ENCODE measurements around the gene RNU1-2. TPM values are rescaled to one million over a fixed set of nuclear protein-coding genes. Genes with fewer than 3 reads are reported as not detected.
"Not testable (repeated sequence)": the region's sequence is repeated elsewhere in the genome, so short reads cannot be mapped to it uniquely, and the experiment has no call there.

Gene RNU1-2
- total RNA-seq, 1 experiment from 2014 or later, result 1,606 TPM

DNA sequence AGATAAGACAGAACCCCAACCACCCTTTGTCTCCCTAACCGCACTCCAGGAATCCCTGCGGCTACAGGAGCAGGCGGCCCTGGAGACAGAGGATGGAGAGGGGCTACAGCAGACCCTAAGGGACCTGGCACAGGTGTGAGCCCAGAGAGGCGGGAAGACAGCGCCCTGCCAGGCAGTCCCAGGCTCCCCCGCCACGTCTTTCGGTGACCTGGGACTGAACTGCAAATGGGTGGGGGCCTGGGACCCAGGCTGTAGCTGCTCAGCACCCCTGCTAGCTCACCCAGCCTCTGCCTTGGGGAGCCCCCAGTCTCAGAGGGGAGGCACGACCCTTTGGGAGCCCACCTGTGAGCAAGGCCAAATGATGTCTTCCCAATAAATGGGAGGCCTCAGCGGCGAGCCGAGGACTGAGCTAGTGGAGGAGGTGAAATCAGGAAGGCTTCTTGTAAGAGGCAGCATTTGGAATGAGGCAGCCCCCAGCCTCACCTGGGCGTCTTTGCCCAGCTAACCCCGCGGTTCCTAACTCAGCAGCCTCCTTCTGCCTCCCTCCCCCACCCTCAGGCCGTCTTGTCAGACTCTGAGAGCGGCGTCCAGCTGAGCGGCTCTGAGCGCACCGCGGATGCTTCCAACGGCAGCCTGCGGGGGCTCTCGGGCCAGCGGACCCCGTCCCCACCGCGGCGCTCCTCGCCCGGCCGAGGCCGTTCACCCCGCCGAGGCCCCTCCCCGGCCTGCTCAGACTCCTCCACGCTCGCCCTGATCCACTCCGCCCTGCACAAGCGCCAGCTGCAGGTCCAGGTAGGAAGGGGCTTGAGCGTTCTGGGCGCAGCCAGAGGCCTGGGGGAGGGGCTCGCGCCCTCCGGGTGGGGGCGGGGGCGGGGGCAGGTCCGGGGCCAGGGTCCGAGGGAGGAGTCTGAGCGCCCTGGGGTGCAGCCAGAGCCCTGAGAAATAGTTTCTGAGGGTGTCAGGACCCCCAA is 42.9 kb downstream of the RNU1-2 start:
- POLR2A ChIA-PET, result no interaction called here
- no peak overlapping the region for H3K27ac Mint-ChIP-seq (ENCODE audit: low read depth, unreplicated experiment)
- CTCF ChIA-PET, result no interaction called here
- intact Hi-C loops (cut with micrococcal nuclease), result no loop called here
- H3K9me3 Mint-ChIP-seq (ENCODE audit: unreplicated experiment), result no peaks in the 10 kb centered on the region
- BruUV-seq (replicated peaks), result no TSS peak
- H3K36me3 Mint-ChIP-seq (ENCODE audit: insufficient read depth, unreplicated experiment), result peaks cover 22% of the 10 kb centered on the region
- no peaks in the 10 kb centered on the region for H3K27me3 Mint-ChIP-seq (ENCODE audit: insufficient read depth, unreplicated experiment)
- no peak for DNase-seq (ENCODE audit: unreplicated experiment)
- TF ChIP-seq, protein P1, sequence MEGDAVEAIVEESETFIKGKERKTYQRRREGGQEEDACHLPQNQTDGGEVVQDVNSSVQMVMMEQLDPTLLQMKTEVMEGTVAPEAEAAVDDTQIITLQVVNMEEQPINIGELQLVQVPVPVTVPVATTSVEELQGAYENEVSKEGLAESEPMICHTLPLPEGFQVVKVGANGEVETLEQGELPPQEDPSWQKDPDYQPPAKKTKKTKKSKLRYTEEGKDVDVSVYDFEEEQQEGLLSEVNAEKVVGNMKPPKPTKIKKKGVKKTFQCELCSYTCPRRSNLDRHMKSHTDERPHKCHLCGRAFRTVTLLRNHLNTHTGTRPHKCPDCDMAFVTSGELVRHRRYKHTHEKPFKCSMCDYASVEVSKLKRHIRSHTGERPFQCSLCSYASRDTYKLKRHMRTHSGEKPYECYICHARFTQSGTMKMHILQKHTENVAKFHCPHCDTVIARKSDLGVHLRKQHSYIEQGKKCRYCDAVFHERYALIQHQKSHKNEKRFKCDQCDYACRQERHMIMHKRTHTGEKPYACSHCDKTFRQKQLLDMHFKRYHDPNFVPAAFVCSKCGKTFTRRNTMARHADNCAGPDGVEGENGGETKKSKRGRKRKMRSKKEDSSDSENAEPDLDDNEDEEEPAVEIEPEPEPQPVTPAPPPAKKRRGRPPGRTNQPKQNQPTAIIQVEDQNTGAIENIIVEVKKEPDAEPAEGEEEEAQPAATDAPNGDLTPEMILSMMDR (IDR thresholded peaks at IDR 0.05; ENCODE audit: unreplicated experiment), result no peak
- H3K4me3 Mint-ChIP-seq (ENCODE audit: unreplicated experiment), result no peak overlapping the region
- no peaks in the 10 kb centered on the region for H3K4me1 Mint-ChIP-seq (ENCODE audit: insufficient read depth, unreplicated experiment)

DNA sequence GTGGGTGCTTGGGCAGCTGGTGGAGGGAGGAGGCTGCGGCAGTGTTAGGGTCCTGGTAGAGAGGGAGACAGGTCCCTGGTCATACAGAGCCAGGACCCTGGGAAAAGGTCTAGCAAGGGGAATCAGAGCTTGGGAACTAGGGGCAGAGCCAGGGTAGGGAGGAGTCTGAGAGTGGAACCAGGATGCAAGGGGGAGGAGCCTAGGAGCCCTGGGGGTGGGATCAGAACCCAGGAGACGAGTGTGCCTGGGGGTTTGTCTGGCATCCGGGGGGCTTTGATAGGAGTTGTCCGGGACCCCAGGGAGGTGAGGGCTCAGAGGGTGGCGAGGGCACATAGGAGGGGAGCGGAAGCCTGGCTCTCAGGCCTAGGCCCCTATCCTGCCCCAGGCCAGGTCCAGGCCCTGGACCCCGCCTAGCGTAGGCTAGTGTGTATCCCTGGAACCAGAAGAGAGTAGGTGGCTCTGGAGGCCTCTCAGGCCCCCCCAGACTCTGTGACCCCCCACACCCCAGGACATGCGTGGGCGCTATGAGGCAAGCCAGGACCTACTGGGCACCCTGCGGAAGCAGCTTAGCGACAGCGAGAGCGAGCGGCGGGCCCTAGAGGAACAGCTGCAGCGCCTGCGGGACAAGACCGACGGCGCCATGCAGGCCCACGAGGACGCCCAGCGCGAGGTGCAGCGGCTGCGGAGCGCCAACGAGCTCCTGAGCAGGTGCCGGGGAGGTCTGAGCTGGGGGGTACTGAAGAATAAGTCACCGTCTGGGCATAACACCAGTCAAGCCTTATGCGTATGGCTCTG is 43.8 kb downstream of the RNU1-2 start:
- H3K4me3 Mint-ChIP-seq (ENCODE audit: unreplicated experiment); H3K27me3 Mint-ChIP-seq (ENCODE audit: insufficient read depth, unreplicated experiment); H3K4me1 Mint-ChIP-seq (ENCODE audit: insufficient read depth, unreplicated experiment); H3K9me3 Mint-ChIP-seq (ENCODE audit: unreplicated experiment); CTCF ChIA-PET; BruUV-seq (replicated peaks); DNase-seq (ENCODE audit: unreplicated experiment); H3K27ac Mint-ChIP-seq (ENCODE audit: low read depth, unreplicated experiment); POLR2A ChIA-PET; intact Hi-C loops (cut with micrococcal nuclease): not testable (repeated sequence)
- peaks cover 20% of the 10 kb centered on the region for H3K36me3 Mint-ChIP-seq (ENCODE audit: insufficient read depth, unreplicated experiment)

DNA sequence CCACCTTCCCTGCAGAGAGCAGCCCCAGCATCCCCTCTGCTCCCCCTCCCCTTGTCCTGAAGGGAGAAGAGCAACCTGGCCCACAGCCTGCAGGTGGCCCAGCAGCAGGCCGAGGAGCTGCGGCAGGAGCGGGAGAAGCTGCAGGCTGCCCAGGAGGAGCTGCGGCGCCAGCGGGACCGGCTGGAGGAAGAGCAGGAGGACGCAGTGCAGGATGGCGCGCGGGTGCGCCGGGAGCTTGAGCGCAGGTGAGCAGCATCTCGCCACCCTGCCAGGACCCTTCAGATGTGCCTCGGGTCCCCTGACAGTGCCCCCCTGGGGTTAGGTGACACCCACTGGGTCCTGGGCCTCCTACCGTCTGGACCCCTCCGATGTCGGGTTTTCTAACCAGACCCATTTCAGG is 48.3 kb downstream of the RNU1-2 start:
- no peak overlapping the region for H3K4me3 Mint-ChIP-seq (ENCODE audit: unreplicated experiment)
- POLR2A ChIA-PET, result interaction anchor here (0.5 to 1.1 kb wide), 2 partner anchors 20 to 21 kb away, joined by 3 read pairs; no protein-coding TSS in a partner anchor
- CTCF ChIA-PET, result no interaction called here
- H3K27ac Mint-ChIP-seq (ENCODE audit: low read depth, unreplicated experiment), result no peak overlapping the region
- H3K27me3 Mint-ChIP-seq (ENCODE audit: insufficient read depth, unreplicated experiment), result no peaks in the 10 kb centered on the region
- no TSS peak for BruUV-seq (replicated peaks)
- intact Hi-C loops (cut with micrococcal nuclease), result no loop called here
- peaks cover 5% of the 10 kb centered on the region for H3K4me1 Mint-ChIP-seq (ENCODE audit: insufficient read depth, unreplicated experiment)
- no peak for DNase-seq (ENCODE audit: unreplicated experiment)
- peaks cover 13% of the 10 kb centered on the region for H3K36me3 Mint-ChIP-seq (ENCODE audit: insufficient read depth, unreplicated experiment)
- TF ChIP-seq, protein P1 (IDR thresholded peaks at IDR 0.05; ENCODE audit: unreplicated experiment), result no peak
- H3K9me3 Mint-ChIP-seq (ENCODE audit: unreplicated experiment), result no peaks in the 10 kb centered on the region

DNA sequence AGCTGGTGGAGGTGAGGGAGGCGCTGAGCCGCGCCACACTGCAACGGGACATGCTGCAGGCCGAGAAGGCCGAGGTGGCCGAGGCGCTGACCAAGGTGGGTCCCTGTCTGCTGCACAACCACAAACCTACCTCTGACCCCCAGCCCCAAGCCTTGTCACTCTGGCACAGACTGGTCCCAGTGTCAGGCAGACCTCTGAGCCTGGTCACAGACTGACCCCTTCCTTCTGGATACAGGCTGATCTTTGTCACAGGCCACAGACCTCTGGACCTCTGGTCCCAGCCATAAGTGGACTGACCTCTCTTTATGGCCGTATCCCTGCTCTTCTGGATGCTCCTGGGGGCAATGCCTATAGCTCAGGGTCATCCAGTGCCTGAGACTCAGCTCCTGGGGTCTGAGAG is 49.7 kb downstream of the RNU1-2 start:
- H3K4me1 Mint-ChIP-seq (ENCODE audit: insufficient read depth, unreplicated experiment); DNase-seq (ENCODE audit: unreplicated experiment); H3K4me3 Mint-ChIP-seq (ENCODE audit: unreplicated experiment); H3K9me3 Mint-ChIP-seq (ENCODE audit: unreplicated experiment); BruUV-seq (replicated peaks); H3K36me3 Mint-ChIP-seq (ENCODE audit: insufficient read depth, unreplicated experiment); H3K27ac Mint-ChIP-seq (ENCODE audit: low read depth, unreplicated experiment); CTCF ChIA-PET; POLR2A ChIA-PET; intact Hi-C loops (cut with micrococcal nuclease); H3K27me3 Mint-ChIP-seq (ENCODE audit: insufficient read depth, unreplicated experiment): not testable (repeated sequence)

Small RNA genes lying within 50 kb of the gene (microRNA-seq; reads per million reads assigned to microRNA genes)
- not detected for gene MIR3675

Other genes with a start within 250 kb of the RNU1-2 start
- 1,539 and 1,606 TPM in 2 replicates for gene RNU1-3, start 229.0 kb upstream of the RNU1-2 start, total RNA-seq (2022)
- 1,539 and 1,606 TPM in 2 replicates for gene RNU1-4, start 155.5 kb upstream of the RNU1-2 start, total RNA-seq (2022)
- 8.8 and 9.6 TPM in 2 replicates for gene CROCC, start 26.0 kb downstream of the RNU1-2 start, total RNA-seq (2022)
- gene MFAP2, start 84.6 kb downstream of the RNU1-2 start, total RNA-seq (2022), result 0.58 and 1.2 TPM in 2 replicates
- 59.4 and 61.3 TPM in 2 replicates for gene ATP13A2, start 115.9 kb downstream of the RNU1-2 start, total RNA-seq (2022)
- 166 and 189 TPM in 2 replicates for gene SDHB, start 158.1 kb downstream of the RNU1-2 start, total RNA-seq (2022)
- gene PADI2, start 223.5 kb downstream of the RNU1-2 start, total RNA-seq (2022), result 0.16 and 0.20 TPM in 2 replicates

Data from MCF 10A (cell line).